SK-N-SH (cell line): ENCODE measurements around the gene SNX8. TPM values are rescaled to one million over a fixed set of nuclear protein-coding genes. Genes with fewer than 3 reads are reported as not detected.
"Not testable (repeated sequence)": the region's sequence is repeated elsewhere in the genome, so short reads cannot be mapped to it uniquely, and the experiment has no call there.

Source experiments
- CTCF ChIA-PET: fragments of 300-600, 350-600 bp; formaldehyde crosslinking; extraction: SDS; loops from one replicate; lab custom pipeline; 2021; lab: Yijun Ruan, JAX
- POLR2A ChIA-PET: fragments of 350-600 bp; sonication (Branson Sonifier 250); formaldehyde crosslinking; extraction: SDS; loops from one replicate; lab custom pipeline; 2020; ENCODE audit warnings: antibody characterized with exemption, inconsistent platforms; lab: Yijun Ruan, JAX
- DNase-seq: peaks from one replicate; pipeline ENCODE4 v3.0.0; 2012
- H2AFZ ChIP-seq: fragments of 200-600 bp; sonication (generic); 2 replicates; pipeline ENCODE4 v1.8.1; 2016; ENCODE audit warnings: antibody characterized with exemption, mild to moderate bottlenecking, low read depth
- H3F3A ChIP-seq: fragments of 200-600 bp; sonication (generic); replicated peaks from 2 replicates; pipeline ENCODE3; 2016; ENCODE audit warnings: antibody characterized with exemption, mild to moderate bottlenecking; ENCODE audit not compliant: insufficient read depth
- H3K27ac ChIP-seq, 2 experiments: fragments of 200-500 bp in 1 of 2; fragments of 200-600 bp in 1 of 2; sonication (Bioruptor generic) in 1 of 2; sonication (generic), shearing (Covaris generic) in 1 of 2; 2 replicates each; pipeline versions ENCODE4 v1.5.1 to v1.6.1; 2014 to 2016; ENCODE audit warnings: low read depth in 2 of 2, inconsistent platforms in 1 of 2, low read length in 1 of 2, mild to moderate bottlenecking in 1 of 2, mixed read lengths in 1 of 2
- H3K27me3 ChIP-seq: fragments of 200-600 bp; sonication (generic), shearing (Covaris generic); 2 replicates; pipeline ENCODE4 v1.6.1; 2016; ENCODE audit warnings: mixed run types; ENCODE audit not compliant: insufficient read depth
- H3K36me3 ChIP-seq, 2 experiments: fragments of 200-500 bp in 1 of 2; fragments of 200-600 bp in 1 of 2; sonication (Bioruptor generic) in 1 of 2; sonication (generic) in 1 of 2; replicated peaks in 1 of 2; 2 replicates each; pipeline versions ENCODE3 to v1.5.1; 2014 to 2016; ENCODE audit warnings: low read length in 1 of 2, mild to moderate bottlenecking in 1 of 2; ENCODE audit not compliant: insufficient read depth in 2 of 2, control insufficient read depth in 1 of 2
- H3K4me1 ChIP-seq, 2 experiments: fragments of 200-500 bp in 1 of 2; fragments of 200-600 bp in 1 of 2; sonication (Bioruptor generic) in 1 of 2; sonication (generic), shearing (Covaris generic) in 1 of 2; 2 replicates each; pipeline versions ENCODE4 v1.5.1 to v1.6.1; 2014 to 2016; ENCODE audit warnings: low read depth in 1 of 2, low read length in 1 of 2, mixed run types in 1 of 2; ENCODE audit not compliant: insufficient read depth in 2 of 2, control insufficient read depth in 1 of 2
- H3K4me2 ChIP-seq: fragments of 200-600 bp; sonication (generic), shearing (Covaris generic); 2 replicates; pipeline ENCODE4 v1.6.1; 2017; ENCODE audit warnings: mixed run types
- H3K4me3 ChIP-seq, 2 experiments: fragments of 200-500 bp in 1 of 2; fragments of 200-600 bp in 1 of 2; sonication (Bioruptor generic) in 1 of 2; sonication (generic), shearing (Covaris generic) in 1 of 2; 2 replicates each; pipeline versions ENCODE4 v1.5.1 to v1.8.1; 2014 to 2016; ENCODE audit warnings: low read depth in 2 of 2, inconsistent platforms in 1 of 2, low read length in 1 of 2, mild to moderate bottlenecking in 1 of 2, mixed read lengths in 1 of 2, moderate library complexity in 1 of 2
- H3K79me2 ChIP-seq: fragments of 200-600 bp; sonication (generic); 2 replicates; pipeline ENCODE4 v1.8.1; 2017; ENCODE audit warnings: mild to moderate bottlenecking; ENCODE audit not compliant: insufficient read depth
- H3K9ac ChIP-seq: fragments of 200-600 bp; sonication (generic); 2 replicates; pipeline ENCODE4 v1.6.1; 2017; ENCODE audit warnings: mixed run types
- H3K9me2 ChIP-seq: fragments of 200-600 bp; sonication (generic); 2 replicates; pipeline ENCODE4 v1.6.1; 2017; ENCODE audit warnings: mixed run types
- H3K9me3 ChIP-seq: fragments of 200-600 bp; sonication (generic); 2 replicates; pipeline ENCODE4 v1.6.1; 2017; ENCODE audit warnings: mixed run types, mild to moderate bottlenecking, moderate library complexity
- H4K20me1 ChIP-seq: fragments of 200-600 bp; sonication (generic); 2 replicates; pipeline ENCODE4 v1.6.1; 2017; ENCODE audit warnings: mild to moderate bottlenecking, mixed run types; ENCODE audit not compliant: insufficient read depth
- CHD2 ChIP-seq: fragments of 150-350 bp; IDR thresholded peaks from 2 replicates; pipeline ENCODE4 v1.6.1; 2018; ENCODE audit warnings: low read length; ENCODE audit not compliant: partially characterized antibody
- FOXM1 ChIP-seq: IDR thresholded peaks from 2 replicates; pipeline ENCODE4 v1.4.0; 2012; ENCODE audit warnings: low read depth, mild to moderate bottlenecking
- MAX ChIP-seq: IDR thresholded peaks from 2 replicates; pipeline ENCODE4 v1.4.0; 2012; ENCODE audit warnings: low read depth
- MXI1 ChIP-seq: IDR thresholded peaks from 2 replicates; pipeline ENCODE4 v1.6.1; 2012; ENCODE audit warnings: mild to moderate bottlenecking, low read depth, low read length, improper control_type of control experiment
- NFIC ChIP-seq: IDR thresholded peaks from 2 replicates; pipeline ENCODE4 v1.4.0; 2012; ENCODE audit warnings: borderline replicate concordance
- NRF1 ChIP-seq: IDR thresholded peaks from 2 replicates; pipeline ENCODE4 v1.6.1; 2012; ENCODE audit warnings: low read depth, mild to moderate bottlenecking, low read length
- PBX3 ChIP-seq: IDR thresholded peaks from 2 replicates; pipeline ENCODE4; 2012
- RXRA ChIP-seq: IDR thresholded peaks from 2 replicates; pipeline ENCODE4 v1.4.0; 2012; ENCODE audit warnings: low read depth, mild to moderate bottlenecking, borderline replicate concordance
- TAF1 ChIP-seq: IDR thresholded peaks from 2 replicates; pipeline ENCODE4 v1.6.1; 2012; ENCODE audit warnings: low read depth, mild to moderate bottlenecking, low read length, moderate library complexity, borderline replicate concordance
- TCF12 ChIP-seq: IDR thresholded peaks from 2 replicates; pipeline ENCODE4 v1.4.0; 2012
- USF2 ChIP-seq: fragments of 150-350 bp; IDR thresholded peaks from 2 replicates; pipeline ENCODE4 v1.6.1; 2017; ENCODE audit warnings: antibody characterized with exemption, low read length, low read depth, borderline replicate concordance
- WGBS: methylation state at CpG from one replicate; pipeline ENCODE4 v1.1.6; 2017; ENCODE audit warnings: low lambda C conversion rate; 5-methylcytosine and 5-hydroxymethylcytosine counted together
- polyA plus RNA-seq, 3 experiments: library from polyadenylated mRNA; depleted of rRNA; stranded (reverse); fragments of >200 nt; gene quantifications; 2 replicates each; pipeline ENCODE4 v1.2.3, GENCODE V29; 2012

SNX8 gene
- polyA plus RNA-seq, 1 of the 3 experiments (the other 2 are of a cell fraction): 20.6 TPM

- peaks cover 0 to 3% of the 10 kb centered on the region in 2 experiments; a peak in 1 of 4 replicates for H3K4me1 ChIP-seq
- TF ChIP-seq PBX3: no peak
- TF ChIP-seq USF2: no peak
- no peak for TF ChIP-seq TCF12
- no peak for TF ChIP-seq CHD2
- TF ChIP-seq MXI1: no peak
- TF ChIP-seq FOXM1: no peak
- TF ChIP-seq TAF1: no peak
- no peak for TF ChIP-seq NRF1
- TF ChIP-seq MAX: no peak
- no peak for TF ChIP-seq NFIC
- TF ChIP-seq RXRA: no peak
- TF ChIP-seq, all 33 proteins: peak for 0
- H3K9me3 ChIP-seq: no peaks in the 10 kb centered on the region
- no peaks in the 10 kb centered on the region for H3K27me3 ChIP-seq
- H3K27ac ChIP-seq: no peak overlapping the region
- no peak overlapping the region for H2AFZ ChIP-seq
- no peak overlapping the region for H3K9ac ChIP-seq
- no peak overlapping the region for H3K4me3 ChIP-seq
- H4K20me1 ChIP-seq: no peaks in the 10 kb centered on the region
- DNase-seq: no peak
- peaks cover 33% of the 10 kb centered on the region for H3K79me2 ChIP-seq
- H3F3A ChIP-seq: peaks cover 7% of the 10 kb centered on the region
- H3K4me2 ChIP-seq: no peak overlapping the region
- H3K36me3 ChIP-seq: no peaks in the 10 kb centered on the region
- ChIA-PET CTCF (no interaction called here), POLR2A (no interaction called here)
- no peaks in the 10 kb centered on the region for H3K9me2 ChIP-seq
- WGBS: 73% methylated on average over 1 of the region's 1 CpG
Observed at GRCh38 chr7:2315787-2316186, 1.5 kb upstream of the SNX8 start.

GRCh38 chr7:2314956-2315530 is 802 bp upstream of the SNX8 start:
- DNase-seq, H3K36me3 ChIP-seq, POLR2A ChIA-PET, H3K9me2 ChIP-seq, CTCF ChIA-PET, H3K4me1 ChIP-seq, H4K20me1 ChIP-seq, H3K9ac ChIP-seq, H3K9me3 ChIP-seq, H3F3A ChIP-seq, H3K27ac ChIP-seq, H3K27me3 ChIP-seq: not testable (repeated sequence)
- Histone ChIP-seq H3K79me2 (peaks cover 39% of the 10 kb centered on the region), H3K4me3 (peak overlapping the region; percentile 60 to 98; a peak in 3 of 4 replicates), H2AFZ (peak overlapping the region; percentile 85; the same call in 1 of the 2 replicates), H3K4me2 (peak overlapping the region; percentile 97)
- 13% methylated on average over 3 of the region's 3 CpGs for WGBS
